OCI-LY3 (cell line): ENCODE results near the gene CELF2.
"Not testable (repeated sequence)": the region's sequence is repeated elsewhere in the genome, so short reads cannot be mapped to it uniquely, and the experiment has no call there.

Source experiments
- H2AFZ ChIP-seq: fragments of 200-600, 300-600 bp; shearing (Covaris generic); 2 replicates; pipeline ENCODE4 v1.6.0; 2014; ENCODE audit warnings: antibody characterized with exemption, low read depth, low read length
- H3K27ac ChIP-seq: fragments of 200-600, 300-600 bp; sonication (generic); 2 replicates; pipeline ENCODE4 v1.5.1; 2014; ENCODE audit warnings: mild to moderate bottlenecking, low read length, moderate library complexity, mixed read lengths
- H3K27me3 ChIP-seq: fragments of 200-600, 300-600 bp; sonication (generic); 2 replicates; pipeline ENCODE4 v1.6.1; 2014; ENCODE audit warnings: low read depth, low read length, mixed read lengths
- H3K36me3 ChIP-seq: fragments of 200-600, 300-600 bp; sonication (generic); replicated peaks from 2 replicates; pipeline ENCODE3; 2014; ENCODE audit warnings: low read depth, low read length, mixed read lengths
- H3K4me1 ChIP-seq: fragments of 300-600, 200-600 bp; sonication (generic); 2 replicates; pipeline ENCODE4 v1.6.1; 2014; ENCODE audit warnings: low read length, mixed read lengths
- H3K4me2 ChIP-seq: fragments of 200-600, 300-600 bp; sonication (generic); 2 replicates; pipeline ENCODE4 v1.6.1; 2014; ENCODE audit warnings: low read length, mixed read lengths
- H3K4me3 ChIP-seq: fragments of 300-600, 200-600 bp; sonication (generic); 2 replicates; pipeline ENCODE4 v1.5.1; 2014; ENCODE audit warnings: antibody characterized with exemption, mild to moderate bottlenecking, low read length, moderate library complexity
- H3K79me2 ChIP-seq: fragments of 300-600, 200-600 bp; shearing (Covaris generic); 2 replicates; pipeline ENCODE4 v1.6.1; 2014; ENCODE audit warnings: mild to moderate bottlenecking, low read length, mixed read lengths
- H3K9ac ChIP-seq: fragments of 300-600, 200-600 bp; shearing (Covaris generic); 2 replicates; pipeline ENCODE4 v1.6.0; 2014; ENCODE audit warnings: mild to moderate bottlenecking, low read length, moderate library complexity
- H3K9me3 ChIP-seq: fragments of 200-600, 300-600 bp; shearing (Covaris generic); 2 replicates; pipeline ENCODE4 v1.6.1; 2014; ENCODE audit warnings: low read length, mixed read lengths; ENCODE audit not compliant: insufficient read depth
- H4K20me1 ChIP-seq: fragments of 200-600, 300-600 bp; sonication (generic); 2 replicates; pipeline ENCODE4 v1.6.1; 2016; ENCODE audit warnings: low read length, mixed read lengths; ENCODE audit not compliant: insufficient read depth
- CTCF ChIP-seq: fragments of 200-600, 300-600 bp; sonication (generic); IDR thresholded peaks from 2 replicates; pipeline ENCODE4 v1.5.1; 2014; ENCODE audit warnings: antibody characterized with exemption, low read length, low read depth
- EZH2phosphoT487 ChIP-seq: fragments of 200-600 bp; shearing (Covaris generic); IDR thresholded peaks from 2 replicates; pipeline ENCODE4 v1.6.1; 2018; ENCODE audit warnings: antibody characterized with exemption, mixed run types, low read depth

CELF2 gene

GRCh38 chr10:11180228-11180627 lies 162.6 kb downstream of the CELF2 start:
- no peak overlapping the region for H2AFZ ChIP-seq
- H3K4me2 ChIP-seq = no peak overlapping the region
- peaks cover 35% of the 10 kb centered on the region for H3K4me1 ChIP-seq
- H3K9me3 ChIP-seq = peaks cover 9% of the 10 kb centered on the region; the same call in 1 of the 2 replicates
- no peak overlapping the region for H3K9ac ChIP-seq
- H3K27ac ChIP-seq = no peak overlapping the region
- TF ChIP-seq EZH2phosphoT487 = no peak
- TF ChIP-seq CTCF = no peak
- no peaks in the 10 kb centered on the region for H3K79me2 ChIP-seq
- no peaks in the 10 kb centered on the region for H4K20me1 ChIP-seq
- no peaks in the 10 kb centered on the region for H3K27me3 ChIP-seq
- no peaks in the 10 kb centered on the region for H3K36me3 ChIP-seq
- H3K4me3 ChIP-seq = no peak overlapping the region

- Histone ChIP-seq H3K4me1 (peaks cover 30% of the 10 kb centered on the region), H3K4me2 (no peak overlapping the region), H3K27me3 (no peaks in the 10 kb centered on the region), H3K4me3 (no peak overlapping the region), H4K20me1 (no peaks in the 10 kb centered on the region), H3K79me2 (no peaks in the 10 kb centered on the region), H2AFZ (no peak overlapping the region), H3K9ac (no peak overlapping the region), H3K27ac (no peak overlapping the region), H3K9me3 (peaks cover 10% of the 10 kb centered on the region; the same call in 1 of the 2 replicates), H3K36me3 (no peaks in the 10 kb centered on the region)
- no peak for TF ChIP-seq EZH2phosphoT487
- no peak for TF ChIP-seq CTCF
Measured at GRCh38 chr10:11181978-11182377, 164.3 kb downstream of the CELF2 start.

- H3K4me2 ChIP-seq = no peak overlapping the region
- peaks cover 22% of the 10 kb centered on the region for H3K4me1 ChIP-seq
- no peak overlapping the region for H2AFZ ChIP-seq
- no peak overlapping the region for H3K27ac ChIP-seq
- no peaks in the 10 kb centered on the region for H3K36me3 ChIP-seq
- H3K4me3 ChIP-seq = no peak overlapping the region
- H4K20me1 ChIP-seq = no peaks in the 10 kb centered on the region
- H3K79me2 ChIP-seq = no peaks in the 10 kb centered on the region
- H3K9me3 ChIP-seq = peaks cover 10% of the 10 kb centered on the region; the same call in 1 of the 2 replicates
- H3K9ac ChIP-seq = no peak overlapping the region
- H3K27me3 ChIP-seq = no peaks in the 10 kb centered on the region
- TF ChIP-seq EZH2phosphoT487 = no peak
- no peak for TF ChIP-seq CTCF
Measured at GRCh38 chr10:11183015-11183414, 165.3 kb downstream of the CELF2 start.

GRCh38 chr10:11184093-11184492 lies 166.4 kb downstream of the CELF2 start:
- no peaks in the 10 kb centered on the region for H3K36me3 ChIP-seq
- no peaks in the 10 kb centered on the region for H4K20me1 ChIP-seq
- H3K4me3 ChIP-seq = no peak overlapping the region
- peaks cover 10% of the 10 kb centered on the region; the same call in 1 of the 2 replicates for H3K9me3 ChIP-seq
- H2AFZ ChIP-seq = no peak overlapping the region
- H3K27me3 ChIP-seq = no peaks in the 10 kb centered on the region
- H3K9ac ChIP-seq = no peak overlapping the region
- TF ChIP-seq EZH2phosphoT487 (no peak), CTCF (no peak)
- H3K4me1 ChIP-seq = peaks cover 11% of the 10 kb centered on the region
- no peak overlapping the region for H3K27ac ChIP-seq
- no peaks in the 10 kb centered on the region for H3K79me2 ChIP-seq
- H3K4me2 ChIP-seq = no peak overlapping the region

GRCh38 chr10:11185128-11185665 lies 167.5 kb downstream of the CELF2 start:
- H2AFZ ChIP-seq, H3K9me3 ChIP-seq, H3K4me2 ChIP-seq, H3K27ac ChIP-seq, H3K4me3 ChIP-seq, H4K20me1 ChIP-seq, H3K79me2 ChIP-seq, H3K9ac ChIP-seq, H3K27me3 ChIP-seq, H3K36me3 ChIP-seq: not testable (repeated sequence)
- peaks cover 11% of the 10 kb centered on the region for H3K4me1 ChIP-seq
